HEK293T (cell line): ENCODE results near the gene NPFFR2.

Source experiments
- CTCF ChIA-PET: fragments of 350-600 bp; formaldehyde crosslinking; extraction: SDS; loops from one replicate; lab custom pipeline; 2021; ENCODE audit warnings: antibody characterized with exemption, inconsistent platforms; lab: Yijun Ruan, JAX
- POLR2A ChIA-PET: fragments of 350-600 bp; formaldehyde crosslinking; extraction: SDS; loops from one replicate; lab custom pipeline; 2020; ENCODE audit warnings: antibody characterized with exemption, inconsistent platforms; lab: Yijun Ruan, JAX
- DNase-seq: peaks from one replicate; pipeline ENCODE4 v3.0.0; 2012; ENCODE audit warnings: mixed read lengths; ENCODE audit errors: extremely low spot score
- ARNT ChIP-seq: fragments of 450-650 bp; IDR thresholded peaks from 2 replicates; pipeline ENCODE4 v1.6.1; 2017; ENCODE audit warnings: mild to moderate bottlenecking
- BHLHE40 ChIP-seq: fragments of 450-650 bp; IDR thresholded peaks from 2 replicates; pipeline ENCODE4 v1.6.1; 2016; ENCODE audit warnings: mild to moderate bottlenecking, moderate library complexity, borderline replicate concordance
- CTBP1 ChIP-seq: fragments of 450-650 bp; IDR thresholded peaks from 2 replicates; pipeline ENCODE4 v1.6.1; 2016; ENCODE audit warnings: borderline replicate concordance
- ELF4 ChIP-seq: fragments of 450-650 bp; IDR thresholded peaks from 2 replicates; pipeline ENCODE4 v1.6.1; 2017; ENCODE audit warnings: antibody characterized with exemption
- FOXA1 ChIP-seq: fragments of 450-650 bp; IDR thresholded peaks from 2 replicates; pipeline ENCODE4 v1.6.1; 2016; ENCODE audit warnings: mild to moderate bottlenecking
- FOXK2 ChIP-seq: fragments of 450-650 bp; IDR thresholded peaks from 2 replicates; pipeline ENCODE4 v1.6.1; 2016; ENCODE audit warnings: mild to moderate bottlenecking
- FOXM1 ChIP-seq: fragments of 450-650 bp; IDR thresholded peaks from 2 replicates; pipeline ENCODE4 v1.6.1; 2017; ENCODE audit warnings: mild to moderate bottlenecking, borderline replicate concordance
- HDGF ChIP-seq: fragments of 450-650 bp; IDR thresholded peaks from 2 replicates; pipeline ENCODE4 v1.6.1; 2017; ENCODE audit warnings: antibody characterized with exemption, borderline replicate concordance
- L3MBTL2 ChIP-seq: fragments of 450-650 bp; conservative IDR thresholded peaks from 2 replicates; pipeline ENCODE4 v1.6.1; 2016; ENCODE audit warnings: mild to moderate bottlenecking
- LEF1 ChIP-seq: fragments of 450-650 bp; IDR thresholded peaks from 2 replicates; pipeline ENCODE4 v1.6.1; 2017; ENCODE audit warnings: mild to moderate bottlenecking, borderline replicate concordance
- NFRKB ChIP-seq: fragments of 450-650 bp; IDR thresholded peaks from 2 replicates; pipeline ENCODE4 v1.6.1; 2016; ENCODE audit warnings: mild to moderate bottlenecking, moderate library complexity
- PKNOX1 ChIP-seq: fragments of 450-650 bp; IDR thresholded peaks from 2 replicates; pipeline ENCODE4 v1.6.1; 2016
- SP1 ChIP-seq: fragments of 450-650 bp; IDR thresholded peaks from 2 replicates; pipeline ENCODE4 v1.6.1; 2017
- SUZ12 ChIP-seq: fragments of 450-650 bp; IDR thresholded peaks from 2 replicates; pipeline ENCODE4 v1.6.1; 2016; ENCODE audit warnings: mild to moderate bottlenecking
- TARDBP ChIP-seq: fragments of 450-650 bp; IDR thresholded peaks from 2 replicates; pipeline ENCODE4 v1.6.1; 2016
- ZNF384 ChIP-seq: fragments of 450-650 bp; IDR thresholded peaks from 2 replicates; pipeline ENCODE4 v1.6.1; 2016

NPFFR2 gene

GRCh38 chr4:72031868-72032608 lies at the start of gene NPFFR2:
NPFFR2 (plus strand) TSS chr4:72032000; CDS start chr4:72128592, 96,592 bp downstream.
- ChIA-PET CTCF (interaction anchor here (0.7 kb wide), 1 partner anchor 1616 kb away, joined by 3 read pairs; no protein-coding TSS in a partner anchor), POLR2A (no interaction called here)
- DNase-seq = peak; percentile 68
- no peak for TF ChIP-seq SP1
- no peak for TF ChIP-seq NFRKB
- no peak for TF ChIP-seq CTBP1
- no peak for TF ChIP-seq TARDBP
- no peak for TF ChIP-seq LEF1

GRCh38 chr4:71992571-71993312 lies 39.1 kb upstream of the NPFFR2 start:
- ChIA-PET CTCF (interaction anchor here (0.7 kb wide), 1 partner anchor 189 kb away, joined by 3 read pairs; no protein-coding TSS in a partner anchor), POLR2A (no interaction called here)
- no peak for TF ChIP-seq SUZ12
- TF ChIP-seq TARDBP = no peak
- TF ChIP-seq LEF1 = no peak
- no peak for TF ChIP-seq ARNT
- TF ChIP-seq ZNF384 = no peak
- no peak for TF ChIP-seq PKNOX1
- TF ChIP-seq HDGF = no peak
- TF ChIP-seq CTBP1 = no peak
- TF ChIP-seq NFRKB = no peak
- TF ChIP-seq FOXK2 = no peak
- no peak for TF ChIP-seq ELF4
- TF ChIP-seq FOXA1 = no peak
- no peak for TF ChIP-seq FOXM1
- DNase-seq = no peak

GRCh38 chr4:71994559-71994958 lies 37.2 kb upstream of the NPFFR2 start:
- POLR2A ChIA-PET = no interaction called here
- CTCF ChIA-PET = interaction anchor here (0.7 kb wide), 1 partner anchor 19 kb away, joined by 3 read pairs; no protein-coding TSS in a partner anchor
- DNase-seq = no peak
- TF ChIP-seq FOXK2 (no peak), TARDBP (no peak), L3MBTL2 (no peak), FOXA1 (no peak), SP1 (no peak), LEF1 (no peak), BHLHE40 (no peak), HDGF (no peak), ELF4 (no peak), CTBP1 (no peak), NFRKB (no peak), PKNOX1 (no peak), ARNT (no peak), ZNF384 (no peak)

- TF ChIP-seq PKNOX1 (no peak), HDGF (no peak), LEF1 (no peak), FOXK2 (no peak), FOXA1 (no peak), NFRKB (no peak), TARDBP (no peak), ZNF384 (no peak), L3MBTL2 (no peak), CTBP1 (no peak), ARNT (no peak), SP1 (no peak), FOXM1 (no peak), BHLHE40 (no peak), ELF4 (no peak), SUZ12 (no peak)
- ChIA-PET POLR2A (no interaction called here), CTCF (no interaction called here)
- DNase-seq = no peak
Observed at GRCh38 chr4:71995297-71995696, 36.5 kb upstream of the NPFFR2 start.

- TF ChIP-seq SUZ12 (no peak), ELF4 (no peak), L3MBTL2 (no peak), FOXM1 (no peak)
- CTCF ChIA-PET = no interaction called here
- POLR2A ChIA-PET = no interaction called here
- DNase-seq = no peak
Observed at GRCh38 chr4:72006586-72006985, 25.2 kb upstream of the NPFFR2 start.

- POLR2A ChIA-PET = no interaction called here
- no peak for DNase-seq
- TF ChIP-seq LEF1 (no peak), FOXK2 (no peak), TARDBP (no peak), L3MBTL2 (no peak), PKNOX1 (no peak), FOXA1 (no peak), CTBP1 (no peak), HDGF (no peak), SP1 (no peak)
- CTCF ChIA-PET = no interaction called here
Observed at GRCh38 chr4:72011906-72012305, 19.9 kb upstream of the NPFFR2 start.
